8988T (cell line): ENCODE measurements around the gene CASKIN2.
"Not testable (repeated sequence)": the region's sequence is repeated elsewhere in the genome, so short reads cannot be mapped to it uniquely, and the experiment has no call there.

Experiments used
- DNase-seq: peaks from one replicate; pipeline ENCODE4 v3.0.0; 2011

The CASKIN2 gene

DNA sequence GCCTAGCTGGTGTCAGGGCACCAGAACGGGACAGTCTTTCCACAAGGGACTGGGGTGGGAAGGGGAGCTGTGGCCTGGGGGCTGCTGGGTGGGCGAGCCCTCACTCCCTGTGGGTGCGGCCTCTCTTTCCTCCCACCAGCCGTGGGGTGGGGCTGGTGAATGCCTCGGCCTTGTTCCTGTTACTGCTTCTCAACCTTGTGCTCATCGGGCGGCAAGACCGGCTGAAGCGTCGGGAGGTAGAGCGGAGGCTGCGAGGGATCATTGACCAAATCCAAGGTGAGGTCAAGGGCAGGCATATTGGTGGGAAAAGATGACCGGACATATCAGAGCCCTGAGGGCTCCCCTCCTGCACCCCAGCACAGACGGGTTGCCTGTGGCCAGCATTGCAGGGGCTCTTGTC is 29.2 kb downstream of the CASKIN2 start:
- DNase-seq: no peak

DNA sequence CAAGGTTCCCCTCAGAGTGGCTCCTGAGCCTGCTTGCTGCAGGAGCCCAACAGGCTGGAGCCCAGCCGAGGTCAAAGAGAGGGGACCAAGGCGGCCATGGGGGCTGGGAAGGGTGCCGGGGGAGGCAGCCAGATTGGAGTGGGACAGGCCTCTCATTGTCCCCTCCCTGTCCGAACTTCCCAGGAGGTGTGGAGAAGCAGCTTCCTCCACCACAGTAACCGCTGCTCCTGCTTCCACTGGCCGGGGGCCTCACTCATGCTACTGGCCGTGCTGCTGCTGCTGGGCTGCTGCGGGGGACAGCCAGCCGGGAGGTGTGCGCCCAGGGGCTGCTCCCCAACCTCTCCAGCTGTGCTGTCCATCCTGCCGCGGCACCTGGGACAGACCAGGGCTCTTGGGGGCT is 29.6 kb downstream of the CASKIN2 start:
- peak; percentile 1 for DNase-seq

DNA sequence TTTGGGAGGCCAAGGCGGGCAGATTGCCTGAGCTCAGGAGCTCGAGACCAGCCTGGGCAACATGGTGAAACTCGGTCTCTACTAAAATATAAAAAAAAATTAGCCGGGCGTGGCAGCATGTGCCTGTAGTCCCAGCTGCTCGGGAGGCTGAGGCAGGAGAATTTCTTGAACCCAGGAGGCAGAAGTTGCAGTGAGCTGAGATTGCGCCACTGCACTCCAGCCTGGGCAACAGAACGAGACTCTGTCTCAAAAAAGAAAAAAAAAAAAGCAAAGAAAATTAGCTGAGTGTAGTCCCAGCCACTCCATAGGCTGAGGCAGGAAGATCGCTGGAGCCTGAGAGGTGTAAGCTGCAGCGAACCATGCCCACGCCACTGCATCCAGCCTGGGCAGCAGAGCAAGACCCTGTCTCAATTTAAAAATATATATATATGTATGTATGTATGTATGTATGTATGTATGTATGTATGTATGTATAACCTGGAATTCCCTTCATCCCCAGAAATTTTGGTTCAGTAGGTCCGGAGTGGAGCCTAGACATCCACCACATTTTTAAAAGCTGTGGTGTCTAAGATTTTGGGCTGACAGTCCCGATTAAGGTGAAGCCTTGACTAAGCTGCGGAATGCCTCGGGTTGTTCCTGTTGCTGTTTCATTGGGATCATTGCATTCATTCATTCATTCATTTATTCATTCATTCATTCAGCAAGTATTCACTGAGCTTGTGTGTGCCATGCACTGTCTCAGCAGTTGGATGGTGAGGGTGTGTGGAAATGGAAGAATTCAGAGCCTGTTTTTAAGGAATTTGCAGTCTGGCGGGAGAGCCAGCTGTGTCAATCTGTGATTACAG is 33.0 kb downstream of the CASKIN2 start:
- DNase-seq: no peak

DNA sequence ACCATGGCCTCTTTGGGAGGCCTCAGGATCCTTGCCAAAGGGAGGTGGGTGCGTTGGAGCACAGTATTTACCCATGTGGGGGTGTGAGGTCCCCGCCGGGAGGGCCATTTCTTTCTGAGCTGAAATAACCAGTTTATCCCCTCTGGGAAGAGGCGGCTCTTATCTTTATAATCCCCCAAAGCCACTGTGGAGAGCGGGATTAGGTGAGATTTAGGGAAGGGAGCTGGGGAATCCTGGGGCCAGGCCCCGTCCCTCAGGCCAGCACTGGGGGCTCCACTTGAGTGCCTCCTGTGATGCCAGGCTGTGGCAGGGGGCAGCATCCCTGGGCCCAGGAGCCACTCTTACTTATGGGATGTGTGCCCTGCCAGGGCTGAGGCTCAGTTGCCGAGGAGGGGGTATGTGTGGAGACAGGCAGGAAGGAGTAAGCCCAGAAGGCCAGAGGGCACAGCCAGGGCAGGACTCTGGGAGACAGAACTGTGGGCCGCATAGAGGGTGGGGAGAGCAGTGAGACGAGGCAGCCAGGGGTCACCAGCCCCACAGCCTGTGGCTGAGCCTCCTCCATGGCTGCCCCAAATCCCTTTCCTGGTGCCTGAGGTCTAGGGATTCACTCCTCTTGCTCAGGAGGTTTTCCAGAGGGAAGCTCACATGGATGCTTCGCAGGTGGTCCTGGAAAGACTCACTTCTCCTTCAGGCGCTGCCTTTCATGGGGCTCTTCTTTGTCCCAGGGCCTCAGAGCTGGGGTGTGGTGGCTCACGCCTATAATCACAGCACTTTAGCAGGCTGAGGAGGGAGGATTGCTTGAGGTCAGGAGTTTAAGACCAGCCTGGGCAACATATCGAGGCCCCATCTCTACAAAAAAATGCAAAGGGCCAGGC is 33.9 kb downstream of the CASKIN2 start:
- peak; percentile 8 for DNase-seq

DNA sequence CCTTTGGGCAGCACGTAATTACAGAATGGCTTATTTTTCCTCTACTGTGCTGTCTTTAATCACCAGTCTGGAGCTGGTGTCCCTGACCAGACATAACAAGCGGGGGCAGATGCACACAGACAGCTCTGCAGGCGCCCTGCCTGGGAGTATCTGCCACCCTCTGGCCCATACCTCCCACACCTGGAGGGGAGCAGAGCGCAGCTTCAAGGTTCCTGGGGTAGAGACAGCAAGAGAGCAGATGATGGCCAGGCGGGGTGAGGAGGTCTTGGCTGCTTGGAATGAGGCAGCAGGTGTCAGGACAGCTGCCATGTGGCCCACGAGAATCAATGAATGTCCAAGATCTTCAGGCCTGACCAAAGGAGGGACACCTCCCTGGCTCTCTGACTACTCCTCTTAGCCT is 35.1 kb downstream of the CASKIN2 start:
- DNase-seq: no peak

DNA sequence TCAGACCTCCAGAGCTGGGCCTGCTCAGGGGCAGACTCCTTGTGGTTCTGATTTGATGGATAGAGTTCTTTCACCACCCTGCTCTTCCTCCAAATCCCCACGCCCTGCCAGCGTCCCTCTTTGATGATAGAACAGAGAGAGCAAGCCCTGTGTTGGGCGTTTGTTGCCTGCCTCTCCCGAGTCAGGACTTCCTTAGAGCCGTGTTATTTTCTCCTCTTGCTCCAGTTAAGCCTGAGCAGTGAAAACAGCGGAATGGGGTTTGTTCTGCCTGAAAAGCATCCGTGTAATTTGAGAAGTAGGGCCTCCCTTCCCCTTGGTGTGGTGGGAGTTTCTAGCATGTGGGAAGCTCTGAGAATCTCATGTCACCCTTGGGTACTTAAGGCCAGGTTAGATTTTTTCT is 36.8 kb downstream of the CASKIN2 start:
- DNase-seq: no peak

DNA sequence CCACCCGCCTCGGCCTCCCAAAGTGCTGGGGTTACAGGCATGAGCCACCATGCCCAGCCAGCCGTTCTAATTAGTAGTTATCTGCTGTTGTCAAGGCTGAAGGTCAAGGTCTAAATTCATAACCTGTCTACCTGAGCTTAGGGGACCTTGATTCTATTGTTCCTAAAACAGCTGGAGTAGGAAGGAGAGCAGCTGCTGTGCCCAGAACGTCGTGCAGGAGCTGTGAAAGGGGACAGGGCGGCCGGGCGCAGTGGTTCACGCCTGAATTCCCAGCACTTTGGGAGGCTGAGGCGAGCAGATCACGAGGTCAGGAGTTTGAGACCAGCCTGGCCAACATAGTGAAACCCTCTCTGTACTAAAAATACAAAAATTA is 37.9 kb downstream of the CASKIN2 start:
- DNase-seq: not testable (repeated sequence)

DNA sequence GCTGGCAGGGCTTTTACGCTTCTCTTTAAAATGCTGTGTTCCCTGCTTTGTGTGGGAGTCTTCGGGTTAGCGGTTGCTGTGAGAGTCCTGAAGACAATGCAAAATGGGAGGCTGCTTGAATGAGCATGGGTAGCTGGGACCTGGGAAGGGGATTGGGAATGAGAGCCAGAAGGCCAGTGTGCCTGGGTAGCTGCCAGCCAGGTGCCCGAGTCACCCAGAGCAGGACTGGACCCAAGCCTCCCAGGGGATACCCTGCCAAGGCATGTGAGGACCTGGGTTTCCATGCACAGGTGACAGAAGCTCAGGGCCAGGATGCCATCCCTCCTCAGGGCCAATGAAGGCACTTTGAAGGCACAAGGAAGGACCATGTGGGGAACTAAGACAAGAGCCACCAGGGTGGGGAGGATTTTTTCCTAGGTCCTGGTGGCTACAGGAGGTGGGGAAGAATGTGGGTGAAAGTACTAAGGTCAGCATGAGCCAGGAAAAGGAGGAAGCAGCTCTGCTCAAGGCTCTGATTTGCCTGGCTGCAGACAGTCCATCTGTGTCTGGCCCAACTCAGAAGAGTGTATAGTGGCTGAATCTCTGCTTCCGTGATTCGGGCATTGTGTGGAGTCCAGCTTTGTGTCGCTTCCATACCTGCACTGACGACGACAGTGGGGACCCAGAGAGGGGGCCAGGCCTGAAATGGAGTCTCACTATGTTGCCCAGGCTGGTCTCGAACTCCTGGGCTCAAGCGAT is 38.4 kb downstream of the CASKIN2 start:
- no peak for DNase-seq

DNA sequence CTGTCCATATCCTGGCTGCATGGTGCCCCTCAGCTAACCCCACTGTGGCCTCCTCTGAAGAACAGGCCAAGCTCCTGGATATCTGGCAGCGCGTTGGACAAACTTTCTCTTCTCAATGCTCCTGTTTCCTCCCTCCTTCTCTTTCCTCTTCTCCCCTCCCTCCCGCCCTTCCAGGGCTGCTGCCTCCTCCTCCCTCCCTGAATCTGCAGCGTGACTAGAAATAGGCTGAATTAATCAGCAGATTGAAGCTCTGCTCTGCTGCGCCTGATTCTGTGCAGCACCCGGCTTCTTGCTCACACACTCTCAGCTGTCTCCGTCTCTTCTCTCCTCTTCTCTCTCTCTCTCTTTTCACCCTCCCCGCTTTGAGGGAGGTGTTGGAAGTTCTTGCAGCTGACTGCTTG is 39.1 kb downstream of the CASKIN2 start:
- no peak for DNase-seq

DNA sequence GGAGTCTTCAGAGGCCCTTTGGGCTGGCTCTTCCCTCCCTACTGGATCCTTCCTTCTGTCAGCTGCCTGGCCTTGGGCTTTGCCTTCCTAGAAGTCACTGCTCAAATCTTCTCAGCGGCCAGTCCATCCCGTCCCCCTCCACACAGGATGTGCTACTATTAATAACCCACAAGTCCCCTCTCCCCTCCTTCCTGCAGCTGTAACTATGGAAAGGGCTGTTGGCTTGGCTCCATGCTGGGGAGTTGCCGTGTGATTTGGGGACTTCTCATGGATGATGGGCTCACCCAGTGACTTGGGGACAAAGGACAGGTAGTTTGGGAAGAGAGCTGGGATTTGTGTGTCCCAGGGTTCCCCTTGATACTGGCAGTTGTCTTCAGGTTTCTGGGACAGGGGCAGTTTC is 39.5 kb downstream of the CASKIN2 start:
- DNase-seq: no peak

DNA sequence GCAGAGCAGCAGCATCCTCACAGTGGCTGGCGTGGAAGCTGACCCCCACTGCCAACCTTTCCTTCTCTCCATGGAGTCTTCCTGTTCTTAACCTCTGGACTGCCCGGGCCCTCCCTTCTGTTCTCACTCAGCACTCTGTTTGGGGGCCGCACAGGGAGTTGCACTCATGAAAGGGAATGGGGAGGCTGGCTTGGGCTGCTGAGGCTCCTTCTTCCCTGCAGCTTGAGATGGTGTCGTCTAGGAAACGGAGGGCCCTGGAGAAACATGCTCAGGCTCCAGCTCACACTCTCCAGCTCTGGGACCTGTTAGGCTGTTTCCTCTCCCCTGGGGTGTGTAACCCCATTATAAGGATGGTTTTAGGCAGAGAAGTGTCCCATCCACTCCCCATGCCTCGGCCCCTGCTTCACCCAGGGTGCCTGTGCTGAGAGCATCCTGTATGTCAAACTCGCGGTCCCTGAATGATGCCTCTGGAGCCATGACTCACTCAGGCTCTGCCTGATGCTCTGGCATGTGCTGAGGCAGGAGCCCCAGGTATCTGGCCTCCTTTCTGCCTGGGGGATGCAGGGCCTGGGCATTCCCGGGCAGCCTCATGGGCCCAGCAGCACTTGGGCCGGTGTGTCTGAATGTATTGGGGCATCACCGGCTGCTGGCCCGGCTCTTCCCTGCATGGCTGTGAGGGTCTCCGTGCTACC is 40.0 kb downstream of the CASKIN2 start:
- DNase-seq: no peak

DNA sequence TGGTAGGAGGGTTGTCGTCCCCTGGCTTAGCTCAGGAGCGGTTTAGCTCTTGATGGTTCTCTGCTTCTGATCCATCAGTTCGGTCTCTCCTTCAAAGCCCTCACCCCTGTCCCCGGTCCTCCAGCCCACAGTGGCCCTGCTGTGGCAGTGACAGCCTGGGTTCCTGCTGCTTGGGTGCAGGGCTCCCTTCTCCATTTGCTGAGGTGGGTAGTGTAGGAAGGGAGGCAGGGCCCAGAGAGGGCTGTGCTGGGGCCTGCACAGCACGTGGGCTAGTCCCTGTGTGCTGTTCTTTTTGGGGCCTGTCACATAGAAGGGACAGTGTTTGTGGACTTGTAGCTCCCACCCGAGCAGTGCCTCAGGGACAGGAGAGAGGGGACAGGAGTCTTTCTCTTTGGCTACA is 40.6 kb downstream of the CASKIN2 start:
- DNase-seq: no peak

DNA sequence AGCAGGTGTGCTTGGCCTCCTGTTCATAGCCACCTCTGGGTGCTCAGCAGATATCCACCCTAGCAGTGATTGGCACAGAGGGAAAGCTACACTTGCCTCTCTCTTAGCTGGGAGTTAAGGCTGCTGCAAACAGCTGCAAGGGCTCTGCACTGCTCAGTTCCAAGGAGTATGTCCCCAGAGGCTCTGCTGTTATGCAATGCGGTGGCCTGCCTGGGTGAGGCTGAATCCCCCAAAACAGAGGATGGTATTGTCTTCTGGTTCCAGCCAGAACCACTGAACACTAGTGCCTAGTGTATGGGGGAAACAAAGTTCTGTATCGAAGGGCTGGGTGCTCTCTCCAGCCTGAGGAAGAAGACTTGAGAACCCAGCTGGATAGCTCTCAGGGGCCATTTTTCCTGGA is 42.1 kb downstream of the CASKIN2 start:
- no peak for DNase-seq

DNA sequence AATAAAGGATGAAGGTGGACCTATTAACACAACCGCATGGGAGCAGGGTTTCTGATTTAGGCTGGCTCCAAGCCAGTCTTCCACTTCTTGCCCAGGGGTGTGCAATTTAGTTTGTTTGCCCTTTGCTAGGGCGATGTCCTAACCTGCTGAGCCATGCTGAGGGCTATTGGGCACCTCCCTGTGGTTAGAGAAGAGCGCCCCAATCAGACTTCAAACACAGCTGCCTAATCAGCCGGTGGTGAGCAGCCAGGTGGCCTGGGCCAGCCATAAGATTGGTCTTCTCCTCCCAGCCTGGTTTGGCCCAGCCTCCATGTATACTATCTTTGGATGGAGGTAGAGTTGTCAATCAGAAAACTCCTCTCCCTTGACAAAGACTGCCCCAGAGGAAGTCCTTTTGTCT is 43.2 kb downstream of the CASKIN2 start:
- DNase-seq: no peak

DNA sequence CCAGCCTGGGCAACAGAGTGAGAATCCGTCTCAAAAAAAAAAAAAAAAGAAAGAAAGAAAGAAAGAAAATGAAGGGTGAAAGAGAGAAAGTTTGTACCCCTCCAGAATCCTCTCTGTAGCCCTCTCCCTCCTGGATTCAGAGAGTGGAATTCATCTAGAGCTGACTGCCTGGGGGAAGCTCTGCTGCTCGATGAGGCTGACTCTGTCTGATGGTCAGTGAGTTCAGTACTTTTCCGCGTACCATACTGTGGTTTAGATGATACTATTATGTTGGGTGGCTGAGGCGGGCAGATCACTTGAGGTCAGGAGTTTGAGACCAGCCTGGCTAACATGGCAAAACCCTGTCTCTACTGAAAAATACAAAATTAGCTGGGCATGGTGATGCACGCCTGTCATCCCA is 44.1 kb downstream of the CASKIN2 start:
- no peak for DNase-seq

DNA sequence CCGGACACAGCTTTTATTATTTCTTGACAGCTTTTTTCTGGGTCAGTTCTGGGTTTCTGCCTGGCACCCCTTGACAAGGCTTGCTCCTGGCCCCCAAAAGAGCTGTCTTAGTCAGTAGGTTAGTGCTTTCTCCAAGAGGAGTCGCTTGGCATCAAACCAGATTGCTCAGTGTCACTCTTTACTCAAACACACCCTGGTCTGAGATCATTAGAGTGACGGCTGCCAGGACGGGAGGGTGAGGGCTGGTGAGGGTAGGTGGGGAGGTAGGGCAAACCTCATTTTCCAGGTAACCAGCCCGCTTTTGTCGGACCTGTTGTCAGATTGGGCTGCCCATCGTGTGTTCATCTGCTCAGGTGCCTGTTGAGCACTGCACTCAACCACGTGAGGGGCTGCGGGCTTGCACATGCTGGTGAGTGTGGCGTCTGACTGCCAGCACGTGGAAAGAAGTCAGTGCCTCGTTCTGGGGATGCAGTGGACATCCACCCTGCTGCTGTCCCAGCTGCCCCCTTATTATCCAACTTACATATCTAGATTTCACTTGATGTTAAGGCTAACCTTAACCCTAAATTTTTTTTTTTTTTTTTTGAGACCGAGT is 46.5 kb downstream of the CASKIN2 start:
- DNase-seq: no peak

DNA sequence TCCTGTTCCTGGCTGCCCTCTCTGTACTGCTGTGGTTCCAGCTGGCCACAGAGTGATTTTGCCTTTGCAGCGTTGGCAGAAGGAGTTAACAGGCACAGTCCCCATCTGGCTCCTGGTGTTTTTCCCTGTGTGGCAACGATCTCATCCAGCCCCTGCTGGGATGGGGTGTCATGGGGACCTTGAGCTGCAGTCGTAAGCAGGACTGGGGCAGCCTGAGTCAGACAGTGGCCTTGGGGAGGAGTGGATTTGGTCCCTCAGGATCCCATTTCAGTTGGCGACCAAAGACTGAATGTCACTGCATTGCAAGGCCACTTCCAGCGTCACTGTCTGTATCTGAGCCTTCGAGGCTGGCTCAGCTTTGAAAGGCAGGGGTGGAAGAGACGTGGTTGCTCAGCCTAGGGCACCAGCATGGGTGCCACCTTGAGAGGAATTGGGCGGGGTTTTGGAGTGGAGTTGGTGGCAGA is 47.0 kb downstream of the CASKIN2 start:
- DNase-seq: no peak

DNA sequence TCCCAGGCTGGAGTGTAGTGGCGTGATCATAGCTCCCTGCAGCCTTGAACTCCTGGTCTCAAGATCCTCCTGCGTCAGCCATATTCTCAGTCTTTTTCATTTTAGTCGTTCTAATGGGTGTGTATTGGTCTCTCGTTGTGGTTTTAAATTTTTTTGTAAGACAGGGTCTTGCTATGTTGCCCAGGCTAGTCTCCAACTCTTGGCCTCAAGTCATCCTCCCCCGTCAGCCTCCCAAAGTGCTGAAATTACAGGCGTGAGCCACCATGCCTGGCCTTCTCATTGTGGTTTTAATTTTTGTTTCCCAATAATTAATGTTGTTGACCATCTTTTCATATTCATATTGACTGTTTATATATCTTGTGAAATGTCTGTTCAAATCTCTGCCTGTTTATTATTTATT is 50.3 kb downstream of the CASKIN2 start:
- DNase-seq: no peak

DNA sequence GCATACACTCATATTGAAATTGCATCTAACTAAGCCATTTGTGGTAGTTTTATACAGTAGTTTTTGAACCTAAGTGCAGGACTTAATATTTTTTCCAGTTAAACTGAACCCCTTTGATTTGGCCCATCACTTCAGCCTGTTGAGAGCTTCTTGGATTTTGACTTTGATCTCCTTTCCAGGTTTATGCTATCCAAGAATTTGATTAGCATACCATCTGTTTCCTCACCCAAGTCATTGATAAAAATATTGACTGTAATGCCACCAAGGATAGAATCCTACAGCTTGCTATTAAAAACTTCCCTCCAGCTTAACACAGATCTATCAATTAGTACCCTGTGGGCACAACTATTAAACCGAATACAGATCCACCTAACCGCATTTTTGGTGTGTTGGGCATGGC is 51.7 kb downstream of the CASKIN2 start:
- no peak for DNase-seq

DNA sequence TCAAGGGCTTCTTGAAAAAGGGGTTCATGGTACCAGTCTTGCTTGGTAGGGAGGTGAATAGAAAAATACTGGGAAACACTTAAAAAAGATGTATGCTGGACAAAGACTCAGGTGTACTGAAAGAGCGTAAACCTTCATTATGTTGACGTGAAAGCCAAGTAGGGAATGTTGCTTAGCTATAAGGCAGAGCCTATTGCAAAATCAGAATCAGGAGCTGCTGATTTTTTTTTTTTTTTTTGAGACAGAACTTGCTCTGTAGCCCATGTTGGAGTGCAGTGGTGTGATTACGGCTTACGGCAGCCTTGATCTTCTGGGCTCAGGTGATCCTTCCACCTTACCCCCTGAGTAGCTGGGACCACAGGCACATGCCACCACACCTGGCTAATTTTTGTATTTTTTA is 55.0 kb downstream of the CASKIN2 start:
- no peak for DNase-seq

DNA sequence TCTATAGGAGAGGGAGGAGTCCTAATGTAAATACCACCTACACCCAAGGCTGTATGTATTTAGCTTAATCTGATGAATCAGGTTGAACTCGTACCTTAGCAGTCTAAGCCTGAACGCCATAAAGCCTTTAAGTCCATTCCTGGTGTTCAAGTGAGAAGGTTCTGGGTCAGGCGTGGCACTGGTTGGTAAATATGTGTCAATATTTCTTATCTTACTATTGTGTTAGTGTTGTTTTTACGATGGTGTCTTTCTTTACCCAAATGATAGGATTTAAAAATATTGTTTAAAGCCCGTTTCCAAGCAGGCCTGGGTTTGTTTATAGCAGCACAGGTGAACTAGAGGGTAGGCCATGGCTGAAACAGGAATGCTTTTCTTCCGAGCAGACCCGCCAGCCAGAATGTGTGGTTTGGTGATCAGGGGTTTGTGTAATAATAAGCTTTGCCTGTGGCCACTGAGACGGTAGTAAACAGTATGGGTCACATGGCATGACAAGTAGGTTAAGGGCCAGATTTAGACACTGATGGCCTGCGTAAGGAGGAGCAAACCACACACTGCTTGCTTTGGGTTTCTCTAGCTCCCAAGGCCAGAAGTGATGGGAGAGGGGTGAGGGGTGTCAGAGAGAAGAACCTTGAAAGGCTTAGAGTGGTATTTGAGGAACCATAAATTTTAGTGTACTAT is 55.6 kb downstream of the CASKIN2 start:
- DNase-seq: no peak

DNA sequence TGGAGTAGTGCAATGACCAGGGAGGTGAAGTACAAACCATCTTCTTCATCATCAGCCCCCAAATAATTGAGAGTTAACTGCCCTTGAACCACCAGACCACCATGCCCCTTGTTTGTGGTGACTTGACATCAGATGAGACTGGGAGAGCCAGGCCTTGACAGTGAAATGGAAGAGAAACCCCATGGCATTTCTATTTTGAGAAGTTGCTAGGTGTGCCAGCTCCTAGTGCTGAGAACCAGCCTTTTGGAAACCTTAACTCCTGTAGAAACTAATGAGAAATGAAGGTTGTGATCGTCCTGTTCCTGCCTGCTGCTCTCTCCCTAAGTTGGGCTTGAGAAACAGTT is 56.1 kb downstream of the CASKIN2 start:
- DNase-seq: no peak
